DMS53 treated with DMSO at 0.1 percent for 48 hours (cell line): ENCODE results near the gene BBX.
A peak's percentile ranks its signal among the peaks of the same experiment; 100 is the strongest.

ENCODE experiments used
- DNase-seq: peaks from one replicate; lab custom pipeline; 2025; ENCODE audit not compliant: unreplicated experiment; lab: John Stamatoyannopoulos, UW

The BBX gene

GRCh38 chr3:107522510-107523288, at the start of gene BBX:
BBX (plus strand) TSS chr3:107522962; CDS start chr3:107710461, 187,499 bp downstream.
- DNase-seq: peak; percentile 68

- no peak for DNase-seq
Observed at GRCh38 chr3:107476462-107476861, 46.3 kb upstream of the BBX start.

GRCh38 chr3:107487490-107487889, 35.3 kb upstream of the BBX start:
- no peak for DNase-seq

GRCh38 chr3:107488942-107489341, 33.8 kb upstream of the BBX start:
- no peak for DNase-seq

- DNase-seq: no peak
Observed at GRCh38 chr3:107493134-107493533, 29.6 kb upstream of the BBX start.

GRCh38 chr3:107496855-107497254, 25.9 kb upstream of the BBX start:
- DNase-seq: no peak

GRCh38 chr3:107498646-107499045, 24.1 kb upstream of the BBX start:
- DNase-seq: no peak

GRCh38 chr3:107506458-107506857, 16.3 kb upstream of the BBX start:
- DNase-seq: no peak

GRCh38 chr3:107508331-107508730, 14.4 kb upstream of the BBX start:
- no peak for DNase-seq

- DNase-seq: no peak
Observed at GRCh38 chr3:107512108-107512507, 10.7 kb upstream of the BBX start.

GRCh38 chr3:107514453-107514852, 8.3 kb upstream of the BBX start:
- no peak for DNase-seq

- DNase-seq: no peak
Observed at GRCh38 chr3:107516475-107516874, 6.3 kb upstream of the BBX start.

- no peak for DNase-seq
Observed at GRCh38 chr3:107520535-107520934, 2.2 kb upstream of the BBX start.

GRCh38 chr3:107521469-107522059, 1.2 kb upstream of the BBX start:
- DNase-seq: no peak

GRCh38 chr3:107523289-107523538, 452 bp downstream of the BBX start:
- DNase-seq: no peak

- DNase-seq: peak; percentile 16
Observed at GRCh38 chr3:107523539-107524325, 970 bp downstream of the BBX start.

- peak; percentile 15 for DNase-seq
Observed at GRCh38 chr3:107524326-107524840, 1.6 kb downstream of the BBX start.

- peak; percentile 15 for DNase-seq
Observed at GRCh38 chr3:107524841-107525643, 2.3 kb downstream of the BBX start.

GRCh38 chr3:107525644-107526305, 3.0 kb downstream of the BBX start:
- DNase-seq: no peak

- DNase-seq: no peak
Observed at GRCh38 chr3:107531917-107532469, 9.2 kb downstream of the BBX start.
